ENCODE data around the gene MRPL24.
"Not testable (repeated sequence)": the region's sequence is repeated elsewhere in the genome, so short reads cannot be mapped to it uniquely, and the experiment has no call there.

Gene MRPL24

DNA sequence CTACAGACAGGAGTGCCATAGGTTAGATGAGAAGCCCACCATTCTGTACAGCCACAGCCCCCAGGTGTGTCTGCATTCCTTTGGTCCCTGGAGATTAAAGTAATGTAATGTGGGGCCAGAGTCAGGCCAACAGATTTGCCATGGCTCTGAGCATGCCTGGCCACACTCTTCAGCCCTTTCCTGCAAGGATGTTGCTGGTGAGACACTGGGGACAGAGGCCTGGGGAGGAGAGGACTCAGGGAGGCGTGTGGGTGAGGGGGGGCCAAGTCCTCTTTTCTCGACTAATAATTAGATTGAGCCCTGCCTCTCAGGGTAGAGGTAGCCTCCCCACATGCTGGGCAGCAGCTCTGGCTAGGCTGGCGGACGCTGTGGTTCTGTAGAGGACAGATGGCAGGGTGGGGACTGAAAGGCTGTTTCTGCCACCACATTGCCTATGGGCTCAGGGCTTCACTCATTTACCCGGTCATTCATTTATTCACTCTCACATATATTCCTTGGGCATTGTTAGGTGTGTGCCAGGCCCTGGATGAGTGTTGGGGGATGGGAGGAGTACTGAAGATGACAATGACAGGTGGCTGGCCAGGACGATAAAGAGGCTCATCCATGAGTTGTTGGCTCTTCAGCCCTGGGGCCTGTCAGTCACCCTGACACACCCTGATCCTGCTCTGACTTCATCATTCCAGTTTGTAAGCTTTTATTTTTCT lies 19.4 kb upstream of the MRPL24 start:
- DNase-seq (ENCODE audit: low read depth): no peak

DNA sequence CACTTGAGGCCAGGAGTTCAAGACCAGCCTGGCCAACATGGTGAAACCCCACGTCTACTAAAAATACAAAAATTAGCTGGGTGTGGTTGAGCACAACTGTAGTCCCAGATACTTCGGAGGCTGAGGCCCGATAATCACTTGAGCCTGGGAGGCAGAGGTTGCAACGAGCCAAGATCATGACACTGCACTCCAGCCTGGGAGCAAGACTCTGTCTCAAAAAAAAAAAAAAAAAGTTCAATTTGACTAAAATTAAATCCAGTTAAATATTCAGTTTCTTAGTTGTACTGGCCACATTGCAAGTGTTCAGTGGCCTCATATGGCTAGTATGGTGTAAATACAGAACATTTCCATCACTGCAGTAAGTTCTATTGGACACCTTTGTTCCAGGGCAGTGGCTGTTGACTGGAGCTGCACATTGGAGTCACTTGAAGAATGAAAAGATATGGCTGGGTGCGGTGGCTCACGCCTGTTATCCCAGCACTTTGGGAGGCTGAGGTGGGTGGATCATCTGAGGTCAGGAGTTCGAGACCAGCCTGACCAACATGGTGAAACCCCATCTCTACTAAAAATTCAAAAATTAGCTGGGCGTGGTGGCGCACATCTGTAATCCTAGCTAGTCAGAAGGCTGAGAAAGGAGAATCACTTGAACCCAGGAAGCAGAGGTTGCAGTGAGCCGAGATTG lies 16.8 kb upstream of the MRPL24 start:
- not testable (repeated sequence) for DNase-seq (ENCODE audit: low read depth)

DNA sequence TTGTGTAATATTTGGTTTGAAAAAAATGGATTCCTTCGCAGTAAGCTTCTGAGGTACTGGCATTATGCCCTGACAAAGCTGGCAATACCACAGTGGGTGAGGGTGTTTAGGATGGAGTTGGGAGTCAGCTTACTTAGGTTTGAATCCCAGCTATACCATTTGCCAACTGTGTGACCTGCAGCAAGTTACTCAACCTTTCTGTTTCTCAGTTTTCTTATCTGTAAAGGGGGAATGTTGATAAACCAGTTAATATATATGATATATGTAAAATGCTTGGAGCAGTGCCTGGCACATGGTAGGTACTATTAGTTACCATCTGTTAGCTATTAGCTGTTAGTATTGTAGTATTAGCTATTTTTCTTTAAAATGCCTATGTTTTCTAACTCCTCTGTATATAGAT lies 15.5 kb upstream of the MRPL24 start:
- no peak for DNase-seq (ENCODE audit: low read depth)

DNA sequence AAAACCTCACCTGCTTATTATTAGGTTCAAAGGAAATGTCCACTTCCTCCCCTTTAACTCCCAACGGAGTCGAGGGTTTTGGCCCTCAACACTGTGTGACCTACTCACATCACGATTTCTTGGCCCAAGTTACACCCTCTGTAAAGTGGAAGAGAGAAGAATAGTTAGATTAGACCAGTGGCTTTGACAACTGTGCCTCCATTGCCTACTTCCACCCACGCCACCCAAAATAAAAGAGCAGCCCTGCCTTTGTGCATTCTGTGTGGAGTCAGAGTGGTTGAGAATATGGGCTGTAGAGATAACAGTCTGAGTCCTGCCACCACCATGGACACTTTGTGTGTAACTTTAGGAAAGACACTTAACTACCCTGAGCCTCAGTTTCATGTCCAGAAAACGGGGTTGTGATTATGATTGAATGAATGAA lies 14.7 kb upstream of the MRPL24 start:
- no peak for DNase-seq (ENCODE audit: low read depth)

DNA sequence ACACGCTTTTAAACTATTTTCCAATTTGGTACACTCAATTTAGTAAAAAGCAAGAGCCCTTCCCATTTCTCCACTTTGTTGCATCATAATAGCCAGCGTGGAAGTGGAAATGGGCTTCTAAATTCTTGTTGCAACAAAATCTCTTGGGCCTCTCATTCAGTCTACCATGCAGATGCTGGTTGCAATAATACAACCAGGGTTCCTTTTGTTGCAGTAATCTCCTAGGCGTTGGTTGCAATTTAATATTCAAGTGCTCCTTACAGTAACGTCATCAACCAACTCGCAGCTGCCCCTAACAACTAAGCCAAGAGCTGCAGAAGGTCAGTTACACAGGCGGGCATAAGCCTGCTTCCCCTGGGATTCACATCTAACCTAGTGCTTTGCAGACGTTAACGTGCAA lies 13.3 kb upstream of the MRPL24 start:
- DNase-seq (ENCODE audit: low read depth): no peak

DNA sequence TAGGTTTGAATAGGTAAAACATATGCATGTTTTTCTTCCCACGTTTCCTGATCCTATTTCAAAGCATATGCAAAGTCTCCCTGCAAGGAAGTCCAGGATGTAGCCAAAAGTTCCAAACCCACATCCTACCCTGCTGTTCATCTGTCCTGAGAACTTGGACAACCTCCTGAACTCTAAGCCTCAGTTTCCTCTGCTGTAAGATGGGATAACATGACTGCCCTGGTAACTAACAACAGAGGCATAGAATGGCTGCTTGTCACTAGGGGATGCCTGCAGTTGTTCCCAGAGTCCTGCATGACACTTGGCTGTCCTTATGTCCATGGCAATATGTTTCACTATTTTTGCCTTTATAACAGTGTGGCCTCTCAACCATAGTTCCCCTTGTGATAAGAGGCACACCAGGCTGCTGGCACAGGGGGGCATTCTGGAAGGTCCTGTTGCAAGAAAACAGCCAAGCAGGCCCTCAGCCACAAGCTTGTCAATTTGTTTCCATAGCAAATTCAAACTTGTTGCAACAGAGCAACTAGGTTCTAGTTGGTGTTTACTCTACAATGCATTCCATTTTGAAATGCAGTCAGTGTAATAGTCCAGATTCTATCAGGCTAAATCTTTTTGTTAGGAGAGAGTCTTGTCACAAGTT lies 12.1 kb upstream of the MRPL24 start:
- no peak for DNase-seq (ENCODE audit: low read depth)

DNA sequence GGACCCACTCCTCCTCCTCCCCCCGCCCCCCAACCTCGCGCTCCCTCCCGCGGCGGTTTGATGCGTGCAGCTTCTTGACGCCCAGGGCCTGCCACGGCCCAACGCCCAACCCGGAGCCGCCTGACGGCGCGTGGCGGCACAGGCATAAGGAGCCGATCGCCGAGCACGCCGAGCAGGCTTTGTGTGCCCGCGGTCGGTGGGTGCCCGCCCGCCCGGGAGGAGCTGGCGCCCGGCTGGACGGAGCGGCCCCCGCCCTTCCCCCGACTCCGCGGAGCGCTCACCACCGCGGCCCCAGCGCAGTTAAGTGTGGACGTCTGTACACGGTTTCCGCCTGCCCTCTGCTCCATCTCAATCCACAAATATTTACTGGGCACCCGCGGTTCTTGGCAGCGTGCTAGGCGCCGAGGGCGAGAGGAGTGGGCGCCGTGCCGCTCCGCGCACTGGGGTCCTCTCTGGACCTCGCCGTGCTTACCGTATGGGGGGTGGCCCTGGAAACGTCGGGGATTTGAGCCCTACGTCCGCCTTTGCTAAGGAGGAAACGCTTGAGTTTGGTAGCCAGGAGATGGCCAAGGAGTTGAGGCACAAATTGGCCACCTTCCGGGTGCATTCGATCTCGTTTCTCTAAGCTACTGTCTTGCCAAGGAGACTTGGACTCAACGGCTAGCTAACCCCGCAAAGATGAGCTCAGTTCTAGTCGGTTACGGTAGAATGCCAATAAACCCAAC lies 11.0 kb upstream of the MRPL24 start:
- peak; percentile 77 for DNase-seq (ENCODE audit: low read depth)

DNA sequence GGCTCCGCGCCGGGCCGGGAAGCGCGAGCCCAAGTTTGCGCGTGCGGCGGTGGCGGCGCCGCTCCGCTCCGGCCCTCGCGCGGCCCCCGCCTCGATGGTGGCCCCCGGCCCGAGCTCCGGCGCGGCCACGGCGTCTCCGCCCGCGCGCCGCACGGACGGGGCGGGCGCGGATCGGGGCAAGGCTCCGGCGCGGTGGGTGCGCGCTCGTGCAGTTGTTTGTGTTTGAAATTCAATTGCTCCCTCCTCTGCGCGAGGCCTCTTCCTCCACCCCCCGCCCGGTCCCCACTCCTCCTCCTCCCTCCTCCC lies 10.5 kb upstream of the MRPL24 start, which contains the start of gene HDGF:
Gene HDGF (minus strand): TSS at position 225 of the 306 bp plus-strand sequence. CDS start 246 bp downstream, outside the sequence.
- DNase-seq (ENCODE audit: low read depth): no peak

DNA sequence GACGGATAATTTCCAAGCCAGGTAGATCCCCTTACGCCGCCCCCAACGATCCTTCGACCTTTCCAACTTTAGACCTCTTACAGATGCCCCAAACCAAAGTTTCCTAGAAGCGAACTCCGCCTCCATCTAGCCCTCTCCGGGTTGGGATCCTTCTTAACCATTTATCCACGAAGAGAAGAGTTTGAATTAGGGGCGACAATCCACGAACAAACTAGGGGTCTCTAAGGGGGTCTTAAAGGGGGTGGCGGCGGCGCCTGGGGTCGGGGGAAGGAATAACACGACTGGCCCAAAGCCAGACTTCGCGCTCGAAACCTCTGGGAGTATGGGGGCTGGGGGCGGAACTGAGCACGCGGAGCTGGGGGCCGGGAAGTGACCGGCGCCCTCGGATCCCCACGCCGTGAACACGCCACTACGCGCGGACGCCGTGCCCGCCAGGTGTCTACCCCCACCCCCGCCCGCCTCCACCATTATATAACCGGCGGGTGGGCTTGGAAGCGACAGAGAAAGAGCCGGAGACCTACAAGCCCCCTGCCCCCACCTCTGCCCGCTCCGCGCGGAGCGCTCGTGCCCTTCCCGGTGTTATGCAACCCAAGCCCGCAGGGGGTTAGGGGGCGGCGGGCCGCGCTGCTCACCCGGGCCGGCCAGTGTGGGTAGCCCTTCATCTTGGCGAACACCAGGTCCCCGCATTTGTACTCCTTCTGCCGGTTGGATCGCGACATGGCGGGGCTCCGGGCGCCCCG lies 10.0 kb upstream of the MRPL24 start:
- no peak for DNase-seq (ENCODE audit: low read depth)

DNA sequence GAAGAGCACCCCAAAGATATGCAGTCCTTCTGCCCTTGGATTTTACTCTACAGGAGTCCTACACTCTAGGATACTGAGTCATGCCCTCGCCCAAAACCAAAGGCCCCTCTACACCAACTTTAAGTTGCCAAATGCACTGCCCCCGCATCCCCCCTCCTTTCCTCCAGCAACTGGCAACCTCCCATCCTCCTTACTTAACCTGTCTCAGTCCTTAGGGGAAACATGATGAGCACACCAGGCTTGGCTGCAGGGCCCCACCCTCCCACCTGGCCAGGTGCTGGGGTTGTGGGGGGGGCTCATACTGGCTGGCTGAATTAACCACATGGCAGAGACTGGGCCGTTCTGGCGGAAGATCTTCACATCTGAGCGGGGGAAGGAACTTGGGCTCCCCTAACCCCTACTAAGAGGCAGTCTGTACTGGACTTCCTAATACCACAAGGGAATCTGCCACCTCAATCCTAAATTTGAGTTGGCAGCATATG lies 9.3 kb upstream of the MRPL24 start:
- no peak for DNase-seq (ENCODE audit: low read depth)

DNA sequence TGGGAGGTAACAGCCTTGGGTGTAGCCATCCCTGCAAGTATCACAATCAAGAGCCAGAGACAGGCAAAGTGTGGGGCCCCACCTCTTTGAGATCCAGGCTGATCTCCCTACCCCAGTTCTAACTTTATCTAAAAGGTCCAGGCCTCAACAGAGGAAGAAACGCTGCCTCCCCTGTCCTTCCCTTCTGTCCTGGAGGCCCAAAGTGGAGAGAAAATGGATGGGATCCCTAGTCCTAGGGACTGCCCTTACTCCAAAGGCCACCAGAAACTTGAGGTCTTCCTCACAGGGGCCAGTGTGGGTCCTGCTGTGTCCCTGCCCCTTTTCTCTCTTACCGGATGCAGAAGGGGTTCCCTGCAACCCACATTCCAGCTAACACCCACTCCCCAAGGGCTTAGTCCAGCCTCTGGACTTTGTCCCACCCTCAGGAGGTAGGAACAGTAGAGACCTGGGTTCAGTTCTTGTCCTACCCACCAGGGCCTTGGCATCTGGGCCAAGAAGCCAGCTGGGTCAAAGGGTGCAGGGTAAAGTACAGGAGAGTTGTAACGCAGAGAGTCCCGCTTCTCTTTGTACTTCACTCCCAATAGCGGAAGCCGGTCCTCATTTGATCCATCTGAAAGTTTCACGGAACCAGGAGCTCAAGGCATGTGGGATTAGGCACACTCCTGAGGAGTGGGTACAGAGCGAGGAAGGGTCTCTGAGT lies 8.7 kb upstream of the MRPL24 start:
- no peak for DNase-seq (ENCODE audit: low read depth)

DNA sequence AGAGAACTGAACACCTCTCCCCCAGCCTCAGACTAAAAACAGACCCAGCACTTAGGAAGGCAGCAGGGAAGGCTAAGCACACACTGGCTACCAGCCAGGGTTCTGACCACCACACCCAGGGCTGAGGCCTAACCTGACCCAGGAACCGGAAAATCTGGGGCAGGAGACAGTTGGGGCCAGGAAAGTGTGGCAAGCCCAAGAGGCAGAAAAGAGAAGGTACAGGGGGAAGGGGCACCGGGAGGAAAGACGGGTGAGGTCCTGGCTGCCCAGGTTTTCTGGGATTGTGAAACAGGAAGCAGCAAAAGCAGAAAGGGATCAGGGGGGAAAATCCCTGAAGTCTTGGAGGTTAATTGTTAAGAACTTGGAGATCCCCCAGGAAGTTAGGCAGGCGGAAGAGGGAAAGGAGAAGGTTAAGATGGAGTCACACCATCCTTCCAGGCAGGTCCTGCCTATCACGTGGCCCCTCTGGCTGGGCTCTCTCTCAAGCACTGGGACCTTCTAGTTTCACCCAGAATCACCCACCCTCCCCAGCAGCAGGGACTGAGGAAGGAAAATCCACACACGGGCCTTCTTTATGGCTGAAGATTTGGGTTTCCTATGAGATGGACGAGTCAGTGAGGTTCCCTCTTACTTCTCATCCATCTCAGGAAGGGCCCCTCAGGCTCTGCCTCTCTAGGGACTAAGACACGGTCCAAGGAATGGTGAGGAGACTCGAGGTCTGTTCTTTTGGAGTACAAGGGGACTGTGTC lies 8.0 kb upstream of the MRPL24 start:
- no peak for DNase-seq (ENCODE audit: low read depth)

DNA sequence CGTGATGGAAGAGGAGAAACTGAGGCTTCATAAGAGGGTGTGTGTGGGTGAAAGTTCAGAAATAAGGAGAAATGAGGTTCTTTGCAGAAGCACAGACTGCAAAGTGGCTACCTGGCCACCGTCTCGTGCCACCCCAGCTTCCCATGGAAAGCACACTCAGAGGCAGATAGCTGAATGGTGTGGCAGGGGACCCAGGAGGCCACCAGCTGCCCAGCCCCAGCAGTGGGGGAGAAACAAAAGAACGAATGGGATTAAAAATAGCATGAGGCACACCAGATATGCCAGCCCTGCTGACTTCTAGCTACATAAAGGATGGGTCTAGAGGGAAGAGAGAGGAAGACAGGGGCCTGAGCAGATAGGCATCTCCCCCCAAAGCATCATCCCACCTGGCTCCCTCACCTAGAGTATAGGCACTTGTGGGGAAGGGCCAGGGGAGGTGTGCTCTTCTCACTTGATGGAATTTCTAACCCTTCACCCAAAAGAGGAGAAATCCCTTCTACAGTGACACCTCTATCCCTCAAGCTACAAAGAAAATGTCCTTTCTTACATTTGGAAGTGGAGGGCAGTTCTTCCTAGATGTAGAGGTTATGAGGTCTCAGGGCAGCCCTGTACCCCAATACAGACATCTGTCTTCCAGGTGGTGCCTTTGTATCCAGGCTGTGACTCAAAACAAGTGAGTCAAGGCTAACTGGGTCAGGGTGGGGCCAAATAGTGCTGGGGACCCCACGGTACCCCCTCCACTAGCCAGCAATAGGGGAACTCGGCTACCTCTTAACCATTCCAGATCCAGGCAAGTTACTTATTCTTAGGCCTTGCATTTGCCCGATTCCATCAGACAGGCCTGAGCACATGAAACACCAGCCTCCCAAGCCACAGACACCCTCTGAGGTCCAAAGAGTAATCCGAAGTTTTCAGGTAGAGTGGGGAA lies 7.1 kb upstream of the MRPL24 start:
- no peak for DNase-seq (ENCODE audit: low read depth)

DNA sequence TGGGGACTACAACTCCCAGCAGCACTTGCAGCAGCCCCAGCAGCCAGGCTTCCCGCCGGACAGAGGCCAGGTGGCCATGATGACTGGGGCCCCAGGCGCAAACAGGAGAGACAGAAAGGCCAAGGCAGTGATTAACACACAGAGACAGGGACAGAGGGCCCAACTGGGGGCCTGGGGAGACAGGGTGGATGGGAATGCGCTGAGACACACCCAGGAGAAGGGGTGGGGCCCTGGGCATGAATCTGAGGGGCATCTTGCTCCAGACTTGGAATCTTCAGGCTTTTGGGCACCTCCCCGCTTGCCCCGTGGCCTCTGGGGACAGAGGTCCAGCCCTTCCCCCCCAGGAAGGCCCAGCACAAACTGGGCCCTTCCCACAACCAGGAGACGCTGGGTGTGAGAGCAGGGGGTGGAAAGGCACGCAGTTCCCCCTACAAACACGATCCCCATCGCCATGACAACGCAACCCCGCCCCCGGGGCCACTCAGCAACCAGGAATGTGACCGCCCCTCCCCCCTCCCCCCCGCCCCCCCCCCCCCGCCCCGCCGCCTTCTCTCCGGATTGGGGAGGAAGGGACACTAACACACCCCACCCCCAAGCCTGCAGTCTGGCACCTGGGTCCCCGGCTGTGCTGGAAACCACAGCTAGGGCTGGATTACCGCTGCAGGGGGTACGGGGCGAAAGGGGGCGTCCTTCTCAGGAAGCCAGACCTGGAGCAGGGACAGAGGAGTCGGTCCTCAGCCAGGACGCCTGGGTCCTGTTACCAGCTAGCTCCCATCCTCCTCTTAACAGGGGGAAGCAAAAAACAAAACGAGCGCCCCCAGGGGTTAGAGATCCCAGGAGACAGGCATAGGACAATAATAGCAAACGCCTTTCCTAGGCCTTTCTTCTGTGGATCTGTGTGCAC lies 6.1 kb upstream of the MRPL24 start:
- peak; percentile 86 for DNase-seq (ENCODE audit: low read depth)

DNA sequence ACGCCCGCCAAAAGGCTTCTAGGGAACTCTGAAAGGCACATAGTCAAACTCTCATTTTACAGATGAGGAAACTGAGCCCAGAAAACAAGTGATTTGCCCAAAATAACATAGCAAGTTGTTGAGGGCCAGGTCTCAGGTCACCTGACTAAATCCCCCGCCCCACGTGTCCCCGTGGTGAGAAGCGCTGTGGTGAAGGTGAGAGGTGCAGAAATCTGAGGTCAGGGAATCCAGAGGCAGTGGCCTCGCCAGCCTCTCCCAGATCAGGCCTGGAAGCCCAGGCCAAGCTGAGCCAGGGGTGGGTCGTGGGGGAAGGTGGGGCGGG lies 5.5 kb upstream of the MRPL24 start:
- no peak for DNase-seq (ENCODE audit: low read depth)

DNA sequence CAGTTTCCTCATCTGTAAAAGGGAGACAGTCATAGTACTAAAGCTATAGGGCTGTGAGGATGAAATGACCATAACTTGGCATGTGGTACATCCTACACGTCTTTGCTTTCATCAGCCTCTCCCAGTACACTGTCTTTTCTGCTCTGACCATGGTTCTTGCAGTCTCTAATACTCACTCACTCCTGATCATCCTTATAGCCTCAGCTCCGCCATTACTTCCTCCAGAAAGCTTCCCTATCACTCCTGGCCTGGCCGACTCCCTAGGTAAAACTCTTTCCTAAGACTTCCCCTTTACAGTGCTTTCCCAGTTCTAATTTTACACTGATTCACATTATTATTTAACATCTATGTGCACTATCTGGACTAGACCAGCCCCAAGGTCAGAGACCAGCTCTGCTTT lies 5.0 kb upstream of the MRPL24 start:
- no peak for DNase-seq (ENCODE audit: low read depth)

DNA sequence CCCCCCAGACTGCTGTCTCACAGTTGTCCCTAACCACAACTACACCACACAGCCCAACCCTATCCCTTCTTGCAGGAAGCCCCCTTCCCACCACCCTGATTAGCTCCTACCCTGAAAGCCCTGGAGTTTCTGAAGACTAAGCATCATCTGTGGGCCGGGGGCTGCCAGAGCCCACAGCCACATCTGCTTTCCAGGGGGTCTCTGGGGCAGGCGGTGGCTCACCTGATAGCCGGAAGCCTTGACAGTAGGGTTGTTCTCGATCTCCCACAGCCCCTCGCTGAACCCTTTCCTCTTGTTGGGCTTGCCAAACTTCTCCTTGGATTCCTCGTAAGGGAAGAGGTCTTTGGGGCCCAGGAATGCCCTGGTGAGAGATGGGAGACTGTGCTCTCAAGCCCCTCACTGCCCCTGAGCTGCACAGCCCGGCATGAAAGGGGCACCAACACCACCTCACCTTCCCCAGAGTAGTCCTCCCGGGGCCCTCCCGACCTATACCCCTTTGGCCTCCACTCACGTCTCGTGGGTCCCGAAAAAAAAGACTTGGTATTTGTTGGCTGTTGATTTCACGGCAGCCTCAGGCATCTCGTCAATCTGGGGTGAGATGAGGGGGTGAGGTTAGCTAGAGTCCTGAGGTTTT lies 4.0 kb upstream of the MRPL24 start:
- no peak for DNase-seq (ENCODE audit: low read depth)

DNA sequence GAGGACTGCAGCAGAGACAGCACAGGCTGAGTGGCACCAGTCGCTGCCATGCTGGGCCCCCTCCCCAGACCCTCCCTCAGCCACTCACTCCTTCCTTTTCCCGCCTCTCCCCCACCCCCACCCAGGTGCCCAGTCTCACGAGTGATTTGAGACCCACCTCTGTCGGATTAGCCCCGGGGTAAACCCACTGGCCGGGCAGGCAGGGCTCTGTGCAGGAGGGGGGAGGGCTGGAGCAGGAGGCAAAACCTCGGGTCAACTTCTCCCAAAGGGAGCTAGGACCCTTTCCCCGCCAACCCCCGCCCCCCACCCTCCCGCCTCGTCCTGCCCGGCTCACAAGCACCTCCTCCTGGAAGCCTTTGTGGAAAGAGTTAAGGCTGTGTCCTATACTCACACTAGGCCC lies 3.5 kb upstream of the MRPL24 start:
- no peak for DNase-seq (ENCODE audit: low read depth)

All from HS-5 (cell line).